Hepatocyte (in vitro differentiated cells): ENCODE data around the gene ZC3H8. TPM values are rescaled to one million over a fixed set of nuclear protein-coding genes. Genes with fewer than 3 reads are reported as not detected.

Experiments
- DNase-seq: peaks from one replicate; pipeline ENCODE4 v3.0.0-alpha.2; 2016; ENCODE audit warnings: low spot score
- H2AFZ ChIP-seq: fragments of 200-600 bp; sonication (generic); 2 replicates; pipeline ENCODE4 v1.6.0; 2016; ENCODE audit warnings: antibody characterized with exemption, mild to moderate bottlenecking
- H3K27ac ChIP-seq: fragments of 200-600 bp; sonication (generic); 2 replicates; pipeline ENCODE4 v1.5.1; 2016; ENCODE audit warnings: mild to moderate bottlenecking
- H3K27me3 ChIP-seq: fragments of 200-600 bp; sonication (generic); 2 replicates; pipeline ENCODE4 v1.6.1; 2016
- H3K36me3 ChIP-seq: fragments of 200-600 bp; sonication (generic); replicated peaks from 2 replicates; pipeline ENCODE4 v1.5.1; 2016; ENCODE audit warnings: low read depth; ENCODE audit not compliant: insufficient read depth
- H3K4me1 ChIP-seq: fragments of 200-600 bp; sonication (generic); 2 replicates; pipeline ENCODE4 v1.5.1; 2016; ENCODE audit warnings: mild to moderate bottlenecking, moderate library complexity; ENCODE audit not compliant: insufficient read depth
- H3K4me2 ChIP-seq: fragments of 200-600 bp; sonication (generic); 2 replicates; pipeline ENCODE4 v1.6.0; 2016
- H3K4me3 ChIP-seq: fragments of 200-600 bp; sonication (generic); 2 replicates; pipeline ENCODE4 v1.5.1; 2016; ENCODE audit warnings: mild to moderate bottlenecking
- H3K79me2 ChIP-seq: fragments of 200-600 bp; sonication (generic); 2 replicates; pipeline ENCODE4 v1.6.0; 2017; ENCODE audit warnings: mild to moderate bottlenecking
- H3K9me2 ChIP-seq: fragments of 200-600 bp; sonication (generic); replicated peaks from 2 replicates; pipeline ENCODE4 v1.6.0; 2017; ENCODE audit warnings: mild to moderate bottlenecking; ENCODE audit not compliant: insufficient read depth
- H3K9me3 ChIP-seq: fragments of 200-600 bp; sonication (generic); 2 replicates; pipeline ENCODE4 v1.5.1; 2016; ENCODE audit warnings: low read depth, mild to moderate bottlenecking
- H4K20me1 ChIP-seq: fragments of 200-600 bp; sonication (generic); 2 replicates; pipeline ENCODE4 v1.6.0; 2016; ENCODE audit warnings: mild to moderate bottlenecking; ENCODE audit not compliant: insufficient read depth, poor library complexity, severe bottlenecking
- CTCF ChIP-seq: fragments of 200-600 bp; sonication (generic); IDR thresholded peaks from 2 replicates; pipeline ENCODE4 v1.5.1; 2016; ENCODE audit warnings: antibody characterized with exemption, mild to moderate bottlenecking; ENCODE audit not compliant: poor library complexity
- EZH2 ChIP-seq: fragments of 200-600 bp; sonication (generic); IDR thresholded peaks from 2 replicates; pipeline ENCODE4 v1.6.1; 2016; ENCODE audit warnings: antibody characterized with exemption, mild to moderate bottlenecking, borderline replicate concordance
- EZH2phosphoT487 ChIP-seq: fragments of 200-600 bp; sonication (generic); IDR thresholded peaks from one replicate; pipeline ENCODE4 v1.6.1; 2018; ENCODE audit warnings: antibody characterized with exemption, mild to moderate bottlenecking, low read depth, moderate library complexity; ENCODE audit not compliant: unreplicated experiment, severe bottlenecking
- WGBS: methylation state at CpG from one replicate; pipeline ENCODE4 v1.1.6; 2016; ENCODE audit warnings: low lambda C conversion rate; ENCODE audit errors: missing lambda C conversion rate; 5-methylcytosine and 5-hydroxymethylcytosine counted together
- polyA plus RNA-seq: library from polyadenylated mRNA; unstranded; fragments of >200 nt; fragmentation: Nextera tagmentation; extraction: Ambion mirVana; gene quantifications from 2 replicates; pipeline ENCODE4 v1.2.1, GENCODE V29; 2016
- total RNA-seq: library from RNA; depleted of rRNA; stranded (reverse); fragments of >200 nt; gene quantifications from 2 replicates; pipeline ENCODE4 v1.2.3, GENCODE V29; 2014

ZC3H8 gene
- total and polyA plus RNA-seq, 2 experiments from 2014 or later: 13.6 to 17.5 TPM

- WGBS: under 1% methylated on average over 50 of the region's 60 CpGs
These were observed 20.6 kb upstream of the ZC3H8 start, which contains the start of gene ZC3H6 for GRCh38 chr2:112275311-112275886. Gene ZC3H6 (plus strand): TSS chr2:112275597. CDS start chr2:112275995, 398 bp downstream.

GRCh38 chr2:112273349-112273748 lies 18.5 kb upstream of the ZC3H8 start:
- Histone ChIP-seq H3K9me2 (no peaks in the 10 kb centered on the region), H3K79me2 (peaks cover 5% of the 10 kb centered on the region), H3K4me2 (no peak overlapping the region), H3K27me3 (no peaks in the 10 kb centered on the region), H3K9me3 (no peaks in the 10 kb centered on the region), H3K4me1 (no peaks in the 10 kb centered on the region), H3K4me3 (no peak overlapping the region), H2AFZ (no peak overlapping the region), H3K36me3 (no peaks in the 10 kb centered on the region), H4K20me1 (no peaks in the 10 kb centered on the region), H3K27ac (no peak overlapping the region)
- WGBS: 87% methylated on average over 5 of the region's 5 CpGs
- TF ChIP-seq EZH2phosphoT487: no peak
- TF ChIP-seq CTCF: no peak
- TF ChIP-seq EZH2: no peak
- no peak for DNase-seq

More at GRCh38 chr2:112275311-112275886, 20.6 kb upstream of the ZC3H8 start, which contains the start of gene ZC3H6:
- H2AFZ ChIP-seq: peak within 1 kb of the TSS; percentile 72
- peak within 1 kb of the TSS; percentile 78 for H3K4me2 ChIP-seq
- H3K27ac ChIP-seq: peak within 1 kb of the TSS; percentile 100
- no peaks in the 10 kb centered on the region for H3K27me3 ChIP-seq
- peak; percentile 98 for DNase-seq
- H3K9me3 ChIP-seq: no peaks in the 10 kb centered on the region
- no peaks in the 10 kb centered on the region for H4K20me1 ChIP-seq
- no peaks in the 10 kb centered on the region for H3K36me3 ChIP-seq
- H3K4me3 ChIP-seq: peak within 1 kb of the TSS; percentile 82
- TF ChIP-seq EZH2 (no peak), CTCF (no peak), EZH2phosphoT487 (no peak)
- peaks cover 5% of the 10 kb centered on the region for H3K79me2 ChIP-seq
- H3K4me1 ChIP-seq: no peaks in the 10 kb centered on the region
- no peaks in the 10 kb centered on the region for H3K9me2 ChIP-seq

DNA sequence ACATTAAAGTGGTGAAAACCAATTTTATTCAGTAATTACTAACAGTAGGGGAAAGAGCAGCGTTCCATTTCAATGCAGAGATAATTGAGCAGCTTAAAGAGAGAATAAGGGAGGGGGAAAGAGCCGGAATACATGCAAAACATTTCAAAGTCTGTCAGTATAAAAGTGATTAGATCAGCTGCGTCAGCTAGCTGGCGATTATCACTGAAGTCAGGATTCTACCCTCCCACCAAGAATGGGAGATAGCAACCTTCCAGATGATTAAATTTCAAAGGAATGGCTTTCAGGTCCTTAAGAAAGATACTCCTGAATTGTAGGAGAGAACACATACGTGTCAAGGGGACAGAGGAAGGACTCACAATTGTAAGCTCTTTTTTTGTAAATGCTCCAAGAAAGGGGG lies 17.8 kb upstream of the ZC3H8 start:
- Histone ChIP-seq H3K27me3 (no peaks in the 10 kb centered on the region), H3K27ac (no peak overlapping the region), H2AFZ (no peak overlapping the region), H3K4me2 (no peak overlapping the region), H3K79me2 (peaks cover 5% of the 10 kb centered on the region), H3K36me3 (no peaks in the 10 kb centered on the region), H3K9me3 (no peaks in the 10 kb centered on the region), H3K9me2 (no peaks in the 10 kb centered on the region), H3K4me1 (no peaks in the 10 kb centered on the region), H3K4me3 (no peak overlapping the region), H4K20me1 (no peaks in the 10 kb centered on the region)
- no peak for TF ChIP-seq CTCF
- TF ChIP-seq EZH2phosphoT487: no peak
- DNase-seq: no peak
- 62% methylated on average over 5 of the region's 5 CpGs for WGBS

- WGBS: 93% methylated on average over 1 of the region's 1 CpG
- no peak for DNase-seq
- Histone ChIP-seq H4K20me1 (no peaks in the 10 kb centered on the region), H3K27ac (no peak overlapping the region), H3K4me3 (no peak overlapping the region), H3K4me1 (no peaks in the 10 kb centered on the region), H3K9me2 (no peaks in the 10 kb centered on the region), H3K4me2 (no peak overlapping the region), H3K9me3 (no peaks in the 10 kb centered on the region), H3K27me3 (no peaks in the 10 kb centered on the region), H2AFZ (no peak overlapping the region), H3K36me3 (no peaks in the 10 kb centered on the region), H3K79me2 (no peaks in the 10 kb centered on the region)
- TF ChIP-seq EZH2 (no peak), EZH2phosphoT487 (no peak), CTCF (no peak)
These were observed 13.7 kb upstream of the ZC3H8 start for GRCh38 chr2:112268547-112268946.
